ENCODE results near the gene CFAP97.
"Not testable (repeated sequence)": the region's sequence is repeated elsewhere in the genome, so short reads cannot be mapped to it uniquely, and the experiment has no call there.

CFAP97 gene

GRCh38 chr4:185124006-185124405 is 79.8 kb downstream of the CFAP97 start:
- DNase-seq (ENCODE audit: low read depth), result no peak
- in situ Hi-C loops (cut with HindIII; ENCODE audit: low sequenced_read_pairs), result no loop called here

GRCh38 chr4:185122681-185123345 is 81.0 kb downstream of the CFAP97 start:
- no peak for TF ChIP-seq CTCF (IDR thresholded peaks at IDR 0.05; ENCODE audit: low read depth, low read length, missing control alignments)
- no peak for DNase-seq (ENCODE audit: low read depth)
- no peak overlapping the region for H3K4me3 ChIP-seq (ENCODE audit: low read depth, low read length)
- in situ Hi-C loops (cut with HindIII; ENCODE audit: low sequenced_read_pairs), result no loop called here

More at GRCh38 chr4:185124006-185124405, 79.8 kb downstream of the CFAP97 start:
- H3K4me3 ChIP-seq (ENCODE audit: low read depth, low read length), result no peak overlapping the region
- no peak for TF ChIP-seq CTCF (IDR thresholded peaks at IDR 0.05; ENCODE audit: low read depth, low read length, missing control alignments)

- H3K4me3 ChIP-seq (ENCODE audit: low read depth, low read length), result no peak overlapping the region
- DNase-seq (ENCODE audit: low read depth), result no peak
- in situ Hi-C loops (cut with HindIII; ENCODE audit: low sequenced_read_pairs), result no loop called here
- TF ChIP-seq CTCF (IDR thresholded peaks at IDR 0.05; ENCODE audit: low read depth, low read length, missing control alignments), result no peak
Observed at GRCh38 chr4:185120631-185120946, 83.2 kb downstream of the CFAP97 start.

GRCh38 chr4:185119927-185120630 is 83.7 kb downstream of the CFAP97 start:
- DNase-seq (ENCODE audit: low read depth), result no peak

GRCh38 chr4:185119467-185119866 is 84.3 kb downstream of the CFAP97 start:
- in situ Hi-C loops (cut with HindIII; ENCODE audit: low sequenced_read_pairs); DNase-seq (ENCODE audit: low read depth): not testable (repeated sequence)

More at GRCh38 chr4:185119927-185120630, 83.7 kb downstream of the CFAP97 start:
- TF ChIP-seq CTCF (IDR thresholded peaks at IDR 0.05; ENCODE audit: low read depth, low read length, missing control alignments), result no peak
- in situ Hi-C loops (cut with HindIII; ENCODE audit: low sequenced_read_pairs), result no loop called here
- no peak overlapping the region for H3K4me3 ChIP-seq (ENCODE audit: low read depth, low read length)

GRCh38 chr4:185118876-185119275 is 84.9 kb downstream of the CFAP97 start:
- H3K4me3 ChIP-seq (ENCODE audit: low read depth, low read length), result no peak overlapping the region
- TF ChIP-seq CTCF (IDR thresholded peaks at IDR 0.05; ENCODE audit: low read depth, low read length, missing control alignments), result no peak
- in situ Hi-C loops (cut with HindIII; ENCODE audit: low sequenced_read_pairs), result no loop called here
- DNase-seq (ENCODE audit: low read depth), result no peak

More at GRCh38 chr4:185119467-185119866, 84.3 kb downstream of the CFAP97 start:
- not testable (repeated sequence) for H3K4me3 ChIP-seq (ENCODE audit: low read depth, low read length)

GRCh38 chr4:185117300-185117934 is 86.4 kb downstream of the CFAP97 start:
- DNase-seq (ENCODE audit: low read depth), result no peak
- in situ Hi-C loops (cut with HindIII; ENCODE audit: low sequenced_read_pairs), result no loop called here
- TF ChIP-seq CTCF (IDR thresholded peaks at IDR 0.05; ENCODE audit: low read depth, low read length, missing control alignments), result no peak
- H3K4me3 ChIP-seq (ENCODE audit: low read depth, low read length), result no peak overlapping the region

Data from astrocyte of the cerebellum (primary cell).